Activated CD8-positive, alpha-beta memory T cell treated with anti-CD3 and anti-CD28 coated beads for 4 hours (primary cell): Measurements from ENCODE around the gene XPOT.

Experiments
- DNase-seq, 2 donors: peaks; one replicate each; pipeline ENCODE4 v3.0.0-alpha.2; 2020; ENCODE audit warnings: low read depth in 2 of 2

The XPOT gene

GRCh38 chr12:64469455-64470142 lies 65.4 kb downstream of the XPOT start:
- no peak for DNase-seq

- no peak for DNase-seq
Observed at GRCh38 chr12:64470495-64470894, 66.3 kb downstream of the XPOT start.

- no peak for DNase-seq
Observed at GRCh38 chr12:64473176-64473575, 69.0 kb downstream of the XPOT start.

- DNase-seq, result no peak
Observed at GRCh38 chr12:64475518-64475917, 71.3 kb downstream of the XPOT start.

GRCh38 chr12:64476844-64477243 lies 72.7 kb downstream of the XPOT start:
- no peak for DNase-seq

GRCh38 chr12:64478661-64479060 lies 74.5 kb downstream of the XPOT start:
- no peak for DNase-seq

- no peak for DNase-seq
Observed at GRCh38 chr12:64480148-64480547, 76.0 kb downstream of the XPOT start.

- DNase-seq, result no peak
Observed at GRCh38 chr12:64486657-64487056, 82.5 kb downstream of the XPOT start.

- DNase-seq, result no peak
Observed at GRCh38 chr12:64491718-64492117, 87.5 kb downstream of the XPOT start.

GRCh38 chr12:64493513-64493912 lies 89.3 kb downstream of the XPOT start:
- DNase-seq, result no peak

GRCh38 chr12:64494998-64495729 lies 91.0 kb downstream of the XPOT start:
- no peak for DNase-seq

GRCh38 chr12:64496839-64497400 lies 92.7 kb downstream of the XPOT start:
- no peak for DNase-seq

- no peak for DNase-seq
Observed at GRCh38 chr12:64497484-64497883, 93.3 kb downstream of the XPOT start.

- DNase-seq, result no peak
Observed at GRCh38 chr12:64497903-64498302, 93.7 kb downstream of the XPOT start.

- DNase-seq, result no peak
Observed at GRCh38 chr12:64500394-64500793, 96.2 kb downstream of the XPOT start.
